ENCODE measurements around the gene PHKA2.
"Not testable (repeated sequence)": the region's sequence is repeated elsewhere in the genome, so short reads cannot be mapped to it uniquely, and the experiment has no call there.

The PHKA2 gene

GRCh38 chrX:18856645-18856997, 127.3 kb downstream of the PHKA2 start:
- DNase-seq (ENCODE audit: low read depth), result no peak

GRCh38 chrX:18855919-18856644, 127.8 kb downstream of the PHKA2 start:
- no peak for DNase-seq (ENCODE audit: low read depth)

GRCh38 chrX:18847901-18848300, 136.0 kb downstream of the PHKA2 start:
- not testable (repeated sequence) for DNase-seq (ENCODE audit: low read depth)

Measured in activated gamma-delta T cell treated with anti-CD3 and anti-CD28 coated beads, Interleukin-2, amount 50 U/mL, for 16 hours (primary cell).